Endothelial cell of umbilical vein (primary cell): Measurements from ENCODE around the gene RYR2. TPM values are rescaled to one million over a fixed set of nuclear protein-coding genes. Genes with fewer than 3 reads are reported as not detected.

Experiments used
- BruUV-seq: library from RNA; stranded (reverse); fragments of 400-500 nt; replicated peaks from 2 replicates; lab custom pipeline; 2021; lab: Mats Ljungman, UMichigan
- CTCF ChIA-PET: fragments of 300-600, 350-600 bp; sonication (Branson Sonifier 250); formaldehyde crosslinking; loops from one replicate; lab custom pipeline; 2021; ENCODE audit warnings: antibody characterized with exemption, inconsistent platforms; lab: Charles Lee
- POLR2A ChIA-PET: fragments of 300-600, 350-600 bp; sonication (Branson Sonifier 250); formaldehyde crosslinking; loops from one replicate; lab custom pipeline; 2021; ENCODE audit warnings: antibody characterized with exemption, inconsistent platforms; lab: Charles Lee
- DNase-seq: peaks from one replicate; pipeline ENCODE4 v3.0.0-alpha.2; 2011; ENCODE audit warnings: low read depth, low spot score
- FAIRE-seq: peaks from 2 replicates; lab custom pipeline; 2011; peaks lifted over from hg19 to GRCh38; lab: Jason Lieb, UNC
- H2AFZ ChIP-seq: 2 replicates; pipeline ENCODE4 v1.6.0; 2012; ENCODE audit warnings: low read depth, low read length, control low read depth, inconsistent platforms
- H3K27ac ChIP-seq: 2 replicates; pipeline ENCODE4 v1.5.1; 2011; ENCODE audit warnings: low read depth, mild to moderate bottlenecking, control low read depth, low read length, moderate library complexity; ENCODE audit not compliant: insufficient read depth
- H3K27me3 ChIP-seq, 2 experiments: 2 replicates each; pipeline versions ENCODE4 v1.6.0 to v1.6.1; 2011; ENCODE audit warnings: low read length in 2 of 2, mixed read lengths in 1 of 2; ENCODE audit not compliant: control insufficient read depth in 2 of 2, insufficient read depth in 2 of 2
- H3K36me3 ChIP-seq, 2 experiments: 2 replicates in 1 of 2; 3 replicates in 1 of 2; pipeline ENCODE4 v1.5.1; 2011; ENCODE audit warnings: low read length in 2 of 2, mild to moderate bottlenecking in 1 of 2, moderate library complexity in 1 of 2; ENCODE audit not compliant: control insufficient read depth in 2 of 2, insufficient read depth in 2 of 2; ENCODE audit errors: extremely low read depth in 1 of 2
- H3K4me1 ChIP-seq: 3 replicates; pipeline ENCODE4 v1.5.1; 2011; ENCODE audit warnings: mild to moderate bottlenecking, low read length; ENCODE audit not compliant: control insufficient read depth, insufficient read depth; ENCODE audit errors: extremely low read depth
- H3K4me2 ChIP-seq: 2 replicates; pipeline ENCODE4 v1.6.1; 2011; ENCODE audit warnings: low read length, control low read depth, mixed read lengths; ENCODE audit not compliant: insufficient read depth
- H3K4me3 ChIP-seq, 3 experiments: fragments of 200-600 bp in 1 of 3; sonication (generic), shearing (Covaris generic) in 1 of 3; replicated peaks in 1 of 3; 2 replicates each; pipeline ENCODE4 v1.5.1; 2011 to 2016; ENCODE audit warnings: control low read depth in 3 of 3, low read length in 3 of 3, mild to moderate bottlenecking in 2 of 3, inconsistent platforms in 1 of 3, low read depth in 1 of 3, moderate library complexity in 1 of 3; ENCODE audit not compliant: insufficient read depth in 1 of 3
- H3K79me2 ChIP-seq: 2 replicates; pipeline ENCODE4 v1.6.0; 2012; ENCODE audit warnings: low read length, inconsistent platforms; ENCODE audit not compliant: control insufficient read depth, insufficient read depth
- H3K9ac ChIP-seq: replicated peaks from 2 replicates; pipeline ENCODE3; 2011; ENCODE audit warnings: low read length, control low read depth; ENCODE audit not compliant: insufficient read depth; ENCODE audit errors: extremely low read depth
- H3K9me1 ChIP-seq: replicated peaks from 3 replicates; pipeline ENCODE4 v1.6.0; 2011; ENCODE audit warnings: mild to moderate bottlenecking, low read length; ENCODE audit not compliant: control insufficient read depth, insufficient read depth; ENCODE audit errors: extremely low read depth
- H3K9me3 ChIP-seq: replicated peaks from 2 replicates; pipeline ENCODE4 v1.5.1; 2012; ENCODE audit warnings: low read length, inconsistent platforms; ENCODE audit not compliant: control insufficient read depth, insufficient read depth
- H4K20me1 ChIP-seq: replicated peaks from 2 replicates; pipeline ENCODE3; 2011; ENCODE audit warnings: mild to moderate bottlenecking, low read length; ENCODE audit not compliant: control insufficient read depth, insufficient read depth; ENCODE audit errors: extremely low read depth
- CTCF ChIP-seq, 2 donors: IDR thresholded peaks; 1 replicate in 1 of 2; 2 replicates in 1 of 2; pipeline ENCODE4 v1.5.1; 2011; ENCODE audit warnings: low read length in 2 of 2, mild to moderate bottlenecking in 2 of 2, moderate library complexity in 2 of 2, control low read depth in 1 of 2, inconsistent platforms in 1 of 2, low read depth in 1 of 2; ENCODE audit not compliant: insufficient read depth in 1 of 2; ENCODE audit errors: extremely low read depth in 1 of 2
- EZH2 ChIP-seq: IDR thresholded peaks from 2 replicates; pipeline ENCODE4 v1.6.1; 2012; ENCODE audit warnings: borderline replicate concordance, low read depth, mild to moderate bottlenecking, moderate library complexity, low read length, inconsistent platforms; ENCODE audit not compliant: severe bottlenecking
- FOS ChIP-seq: IDR thresholded peaks from 2 replicates; pipeline ENCODE4 v1.6.1; 2011; ENCODE audit warnings: mild to moderate bottlenecking, low read length, moderate library complexity, borderline replicate concordance; ENCODE audit not compliant: insufficient read depth
- GATA2 ChIP-seq: IDR thresholded peaks from 2 replicates; pipeline ENCODE4 v1.7.0; 2011; ENCODE audit warnings: low read depth, mild to moderate bottlenecking, moderate library complexity, mixed read lengths, low read length; ENCODE audit not compliant: insufficient read length, insufficient read depth
- JUN ChIP-seq: IDR thresholded peaks from 2 replicates; pipeline ENCODE4 v1.6.1; 2011; ENCODE audit warnings: borderline replicate concordance, low read depth; ENCODE audit not compliant: insufficient read length, insufficient read depth
- MAX ChIP-seq: IDR thresholded peaks from 2 replicates; pipeline ENCODE4 v1.6.1; 2011; ENCODE audit not compliant: insufficient read depth, insufficient read length
- MYC ChIP-seq: IDR thresholded peaks from one replicate; pipeline ENCODE4 v1.6.1; 2011; ENCODE audit warnings: mild to moderate bottlenecking, low read depth, low read length
- POLR2A ChIP-seq: IDR thresholded peaks from 2 replicates; pipeline ENCODE4 v1.6.1; 2012; ENCODE audit warnings: low read depth, mild to moderate bottlenecking, control low read depth, low read length
- POLR2AphosphoS5 ChIP-seq: IDR thresholded peaks from 2 replicates; pipeline ENCODE4 v1.6.1; 2012; ENCODE audit warnings: low read depth, mild to moderate bottlenecking, control low read depth, low read length, moderate library complexity; ENCODE audit not compliant: insufficient read depth
- dilution Hi-C: fragments of 300-500 bp; cut with MboI; formaldehyde crosslinking; loops from one replicate; pipeline ENCODE4 v1.15.0; 2019; ENCODE audit warnings: low sequenced_read_pairs; ENCODE audit not compliant: extremely low pct_ligation_motif_present
- intact Hi-C: fragments of 100-400 bp; cut with micrococcal nuclease; formaldehyde crosslinking; loops from one replicate; pipeline ENCODE4 v1.10.0; 2022
- polyA plus RNA-seq, 4 experiments: library from polyadenylated mRNA; depleted of rRNA in 3 of 4; stranded (reverse) in 3 of 4; unstranded in 1 of 4; fragments of >200 nt; gene quantifications; 2 replicates each; pipeline versions ENCODE4 v1.2.1 to v1.2.3, GENCODE V29; 2011 to 2012; ENCODE audit warnings: missing spikeins in 1 of 4
- total RNA-seq: library from RNA; stranded (reverse); gene quantifications from 2 replicates; pipeline ENCODE4 v1.2.3, GENCODE V29; 2021

Gene RYR2
- total and polyA plus RNA-seq, 2 donors (not counting 3 experiments of a cell fraction or from before 2014, with no cell fraction given) = not detected

- Histone ChIP-seq H3K4me1 (no peaks in the 10 kb centered on the region), H3K4me3 (no peak overlapping the region), H3K9ac (no peak overlapping the region), H3K4me2 (no peak overlapping the region), H2AFZ (no peak overlapping the region), H3K36me3 (no peaks in the 10 kb centered on the region), H3K9me3 (peaks cover 2% of the 10 kb centered on the region), H3K27me3 (no peaks in the 10 kb centered on the region), H4K20me1 (no peaks in the 10 kb centered on the region), H3K79me2 (no peaks in the 10 kb centered on the region), H3K9me1 (no peaks in the 10 kb centered on the region), H3K27ac (no peak overlapping the region)
- ChIA-PET POLR2A (no interaction called here), CTCF (no interaction called here)
- BruUV-seq = no TSS peak
- intact Hi-C loops = no loop called here
- no peak for DNase-seq
- no peak for TF ChIP-seq MYC
- no peak for TF ChIP-seq FOS
- TF ChIP-seq POLR2AphosphoS5 = no peak
- TF ChIP-seq MAX = no peak
- TF ChIP-seq CTCF (IDR thresholded peaks at IDR 0.05; ENCODE audit: extremely low read depth in 1 of 2, insufficient read depth in 1 of 2, low read depth in 1 of 2, low read length in 2 of 2) = no peak
- no peak for TF ChIP-seq GATA2
- TF ChIP-seq POLR2A = no peak
- TF ChIP-seq JUN = no peak
- no peak for TF ChIP-seq EZH2
- no peak for FAIRE-seq
- dilution Hi-C loops = no loop called here
Measured at GRCh38 chr1:237482777-237483176, 440.8 kb downstream of the RYR2 start.
